B cell (primary cell): ENCODE data around the gene DGCR8. TPM values are rescaled to one million over a fixed set of nuclear protein-coding genes. Genes with fewer than 3 reads are reported as not detected.

ENCODE experiments used
- ATAC-seq: fragments of 200-7000 bp; cut with Tn5 transposase; one replicate; pipeline ENCODE4 v1.10.0; 2021; ENCODE audit warnings: low read depth, mild to moderate bottlenecking, moderate number of reproducible peaks, moderate library complexity
- CTCF ChIA-PET: fragments of 350-600 bp; sonication (Branson Sonifier 250); formaldehyde crosslinking; loops from one replicate; lab custom pipeline; 2021; ENCODE audit warnings: antibody characterized with exemption, inconsistent platforms; lab: Charles Lee
- POLR2A ChIA-PET: fragments of 350-600 bp; sonication (Branson Sonifier 250); formaldehyde crosslinking; loops from one replicate; lab custom pipeline; 2021; ENCODE audit warnings: antibody characterized with exemption; lab: Charles Lee
- DNase-seq: peaks from one replicate; pipeline ENCODE4 v3.0.0; 2013
- H2AFZ ChIP-seq: 2 replicates; pipeline ENCODE4 v1.6.1; 2012; ENCODE audit warnings: mild to moderate bottlenecking, low read depth, low read length; ENCODE audit not compliant: insufficient read depth, poor library complexity, severe bottlenecking
- H3K27ac ChIP-seq, 2 donors: 1 replicate in 1 of 2; 2 replicates in 1 of 2; pipeline ENCODE4 v1.5.1; 2012 to 2013; ENCODE audit warnings: low read length in 2 of 2, mild to moderate bottlenecking in 2 of 2, moderate library complexity in 1 of 2
- H3K27me3 ChIP-seq, 4 experiments: fragments of 200-600 bp in 1 of 4; sonication (generic) in 1 of 4; replicated peaks in 1 of 4; 1 replicate in 2 of 4; 2 replicates in 2 of 4; pipeline versions ENCODE4 v1.6.1 to v1.7.0; 2013 to 2016; ENCODE audit warnings: low read length in 3 of 4, mild to moderate bottlenecking in 2 of 4, mixed read lengths in 1 of 4, moderate library complexity in 1 of 4; ENCODE audit not compliant: insufficient read depth in 4 of 4, control insufficient read depth in 3 of 4; ENCODE audit errors: control extremely low read depth in 1 of 4
- H3K36me3 ChIP-seq, 2 experiments: replicated peaks in 1 of 2; 1 replicate in 1 of 2; 2 replicates in 1 of 2; pipeline versions ENCODE4 v1.6.1 to v1.7.1; 2013; ENCODE audit warnings: low read length in 1 of 2; ENCODE audit not compliant: insufficient read depth in 2 of 2, control insufficient read depth in 1 of 2; ENCODE audit errors: control extremely low read depth in 1 of 2, extremely low read depth in 1 of 2
- H3K4me1 ChIP-seq, 2 donors: fragments of 200-600 bp in 1 of 2; sonication (generic) in 1 of 2; 1 replicate in 1 of 2; 2 replicates in 1 of 2; pipeline versions ENCODE4 v1.5.1 to v1.6.1; 2013 to 2017; ENCODE audit warnings: low read length in 2 of 2; ENCODE audit not compliant: control insufficient read depth in 2 of 2, insufficient read depth in 2 of 2
- H3K4me2 ChIP-seq: replicated peaks from 2 replicates; pipeline ENCODE3; 2012; ENCODE audit warnings: mild to moderate bottlenecking, low read depth, low read length; ENCODE audit not compliant: poor library complexity, severe bottlenecking
- H3K4me3 ChIP-seq, 5 experiments: fragments of 200-600 bp in 1 of 5; sonication (generic) in 1 of 5; 1 replicate in 3 of 5; 2 replicates in 2 of 5; pipeline versions ENCODE4 v1.5.1 to v1.7.0; 2011 to 2016; ENCODE audit warnings: low read length in 4 of 5, mild to moderate bottlenecking in 4 of 5, low read depth in 2 of 5, control low read depth in 1 of 5, moderate library complexity in 1 of 5; ENCODE audit not compliant: insufficient read depth in 1 of 5; ENCODE audit errors: control extremely low read depth in 1 of 5, extremely low read depth in 1 of 5
- H3K79me2 ChIP-seq: fragments of 200-600 bp; sonication (generic); one replicate; pipeline ENCODE4 v1.6.0; 2016; ENCODE audit warnings: low read length; ENCODE audit not compliant: control insufficient read depth, insufficient read depth
- H3K9ac ChIP-seq: fragments of 200-600 bp; sonication (generic); 2 replicates; pipeline ENCODE4 v1.6.1; 2017; ENCODE audit warnings: mild to moderate bottlenecking, low read length, moderate library complexity
- H3K9me3 ChIP-seq, 3 donors: one replicate each; pipeline versions ENCODE4 v1.6.1 to v1.7.1; 2013; ENCODE audit warnings: low read length in 2 of 3; ENCODE audit not compliant: control insufficient read depth in 2 of 3, insufficient read depth in 1 of 3; ENCODE audit errors: control extremely low read depth in 1 of 3
- H4K20me1 ChIP-seq: 2 replicates; pipeline ENCODE4 v1.6.0; 2012; ENCODE audit warnings: mild to moderate bottlenecking, low read length; ENCODE audit not compliant: insufficient read depth, control insufficient read depth, poor library complexity, severe bottlenecking
- H3K27ac Mint-ChIP-seq: one replicate; pipeline ENCODE4 v1.8.0; 2021; ENCODE audit warnings: mixed read lengths
- H3K27me3 Mint-ChIP-seq: one replicate; pipeline ENCODE4 v1.8.0; 2021; ENCODE audit warnings: mixed read lengths
- H3K4me1 Mint-ChIP-seq: one replicate; pipeline ENCODE4 v1.8.0; 2021; ENCODE audit warnings: mixed read lengths
- H3K4me3 Mint-ChIP-seq: one replicate; pipeline ENCODE4 v1.8.0; 2021; ENCODE audit warnings: mixed read lengths
- H3K9me3 Mint-ChIP-seq: one replicate; pipeline ENCODE4 v1.8.0; 2022; ENCODE audit warnings: mixed read lengths; ENCODE audit not compliant: insufficient read depth
- EZH2 ChIP-seq: IDR thresholded peaks from 2 replicates; pipeline ENCODE4 v1.6.1; 2012; ENCODE audit warnings: borderline replicate concordance, low read depth, mild to moderate bottlenecking, moderate library complexity, low read length; ENCODE audit not compliant: insufficient read depth, poor library complexity, severe bottlenecking
- WGBS: methylation state at CpG from one replicate; pipeline ENCODE4 v1.1.5; 2013; ENCODE audit warnings: missing lambda C conversion rate; ENCODE audit not compliant: insufficient coverage; 5-methylcytosine and 5-hydroxymethylcytosine counted together
- intact Hi-C: fragments of 100-400 bp; cut with micrococcal nuclease; formaldehyde crosslinking; loops from one replicate; pipeline ENCODE4 v1.10.0; 2022
- polyA plus RNA-seq: library from polyadenylated mRNA; depleted of rRNA; stranded (reverse); fragments of >200 nt; gene quantifications from 2 replicates; pipeline ENCODE4 v1.2.3, GENCODE V29; 2012
- total RNA-seq, 2 donors: library from RNA; stranded (reverse); fragments of 120-200 nt in 1 of 2; gene quantifications; 1 replicate in 1 of 2; 2 replicates in 1 of 2; pipeline versions ENCODE4 v1.2.3 to v1.2.4, GENCODE V29; 2013 to 2022
- TF ChIP-seq, protein P1 (sequence below): fragments of 200-600 bp; IDR thresholded peaks from one replicate; pipeline ENCODE4 v1.8.0; 2022; ENCODE audit warnings: antibody characterized with exemption, mild to moderate bottlenecking

DGCR8 gene
- total and polyA plus RNA-seq, 2 donors (not counting 1 experiment from before 2014, with no cell fraction given) = 19.6 to 43.2 TPM

- peaks cover 2 to 25% of the 10 kb centered on the region in 2 experiments for H3K36me3 ChIP-seq
- intact Hi-C loops = no loop called here
- H3K27me3 ChIP-seq = no peaks in the 10 kb centered on the region
- Mint-ChIP-seq H3K27ac (no peak overlapping the region), H3K9me3 (no peaks in the 10 kb centered on the region), H3K4me1 (peaks cover 5% of the 10 kb centered on the region), H3K27me3 (no peaks in the 10 kb centered on the region), H3K4me3 (no peak overlapping the region)
- ChIA-PET POLR2A (no interaction called here), CTCF (no interaction called here)
- ATAC-seq (no peak), DNase-seq (no peak)
- H3K9ac ChIP-seq = no peak overlapping the region
- H3K27ac ChIP-seq = no peak overlapping the region
- H3K4me2 ChIP-seq = no peak overlapping the region
- H3K4me1 ChIP-seq = no peaks in the 10 kb centered on the region
- H2AFZ ChIP-seq = no peak overlapping the region
- no peak overlapping the region for H3K4me3 ChIP-seq
- H3K79me2 ChIP-seq = no peaks in the 10 kb centered on the region
- no peaks in the 10 kb centered on the region for H3K9me3 ChIP-seq
- TF ChIP-seq EZH2 = no peak
- TF ChIP-seq, protein P1, sequence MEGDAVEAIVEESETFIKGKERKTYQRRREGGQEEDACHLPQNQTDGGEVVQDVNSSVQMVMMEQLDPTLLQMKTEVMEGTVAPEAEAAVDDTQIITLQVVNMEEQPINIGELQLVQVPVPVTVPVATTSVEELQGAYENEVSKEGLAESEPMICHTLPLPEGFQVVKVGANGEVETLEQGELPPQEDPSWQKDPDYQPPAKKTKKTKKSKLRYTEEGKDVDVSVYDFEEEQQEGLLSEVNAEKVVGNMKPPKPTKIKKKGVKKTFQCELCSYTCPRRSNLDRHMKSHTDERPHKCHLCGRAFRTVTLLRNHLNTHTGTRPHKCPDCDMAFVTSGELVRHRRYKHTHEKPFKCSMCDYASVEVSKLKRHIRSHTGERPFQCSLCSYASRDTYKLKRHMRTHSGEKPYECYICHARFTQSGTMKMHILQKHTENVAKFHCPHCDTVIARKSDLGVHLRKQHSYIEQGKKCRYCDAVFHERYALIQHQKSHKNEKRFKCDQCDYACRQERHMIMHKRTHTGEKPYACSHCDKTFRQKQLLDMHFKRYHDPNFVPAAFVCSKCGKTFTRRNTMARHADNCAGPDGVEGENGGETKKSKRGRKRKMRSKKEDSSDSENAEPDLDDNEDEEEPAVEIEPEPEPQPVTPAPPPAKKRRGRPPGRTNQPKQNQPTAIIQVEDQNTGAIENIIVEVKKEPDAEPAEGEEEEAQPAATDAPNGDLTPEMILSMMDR = no peak
- H4K20me1 ChIP-seq = no peaks in the 10 kb centered on the region
- WGBS = 100% methylated on average over 7 of the region's 12 CpGs
Observed at GRCh38 chr22:20102203-20102780, 22.3 kb downstream of the DGCR8 start.

DNA sequence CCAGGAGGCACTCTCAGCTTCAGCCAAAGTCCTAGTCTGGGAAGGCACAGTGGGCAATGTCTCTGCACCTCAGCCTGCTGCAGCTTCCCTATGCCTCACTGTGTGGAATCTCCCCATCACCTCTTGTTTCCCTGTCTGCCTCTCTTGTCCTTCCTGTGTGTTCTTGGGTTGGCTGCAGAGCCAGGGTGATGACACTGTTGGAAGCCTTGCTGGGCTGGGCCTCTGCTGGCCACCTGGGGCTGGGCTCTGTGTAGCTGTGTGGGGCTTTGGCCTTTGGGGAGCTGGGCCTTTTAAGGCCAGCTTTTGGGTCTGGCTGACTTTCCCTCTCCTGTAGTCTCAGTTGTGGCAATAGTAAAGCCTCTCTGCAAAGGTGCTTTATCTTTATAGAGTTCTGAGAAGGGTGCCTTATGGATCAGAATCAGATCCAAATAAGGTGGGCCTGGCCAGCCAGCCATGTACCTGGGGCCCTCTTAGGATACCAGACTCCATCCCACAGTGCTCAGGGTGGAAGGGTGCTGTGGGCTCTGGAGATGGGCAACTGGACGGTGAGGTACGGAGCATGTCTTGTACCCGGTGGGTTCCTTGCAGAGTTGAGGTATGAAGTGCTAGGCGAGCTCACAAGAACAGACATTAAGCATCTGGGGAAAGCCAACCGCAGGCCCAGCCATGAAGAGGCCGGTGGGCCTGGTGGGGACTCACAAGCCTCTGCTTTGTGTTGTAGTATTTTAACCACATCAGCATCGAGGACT, 25.6 kb downstream of the DGCR8 start:
- Histone ChIP-seq H4K20me1 (no peaks in the 10 kb centered on the region), H2AFZ (no peak overlapping the region), H3K27me3 (no peaks in the 10 kb centered on the region), H3K36me3 (peaks cover 0 to 40% of the 10 kb centered on the region in 2 experiments), H3K9me3 (no peaks in the 10 kb centered on the region), H3K9ac (no peak overlapping the region), H3K4me2 (no peak overlapping the region), H3K27ac (no peak overlapping the region), H3K4me3 (no peak overlapping the region), H3K4me1 (no peaks in the 10 kb centered on the region), H3K79me2 (no peaks in the 10 kb centered on the region)
- no peak for ATAC-seq
- intact Hi-C loops = no loop called here
- no peak overlapping the region for H3K27ac Mint-ChIP-seq
- POLR2A ChIA-PET = no interaction called here
- peaks cover 5% of the 10 kb centered on the region for H3K4me1 Mint-ChIP-seq
- no peaks in the 10 kb centered on the region for H3K27me3 Mint-ChIP-seq
- 100% methylated on average over 7 of the region's 7 CpGs for WGBS
- TF ChIP-seq, protein P1 = no peak
- TF ChIP-seq EZH2 = no peak
- no peak for DNase-seq
- H3K4me3 Mint-ChIP-seq = no peak overlapping the region
- CTCF ChIA-PET = interaction anchor here (1.0 kb wide), 1 partner anchor 17 kb away, joined by 4 read pairs; no protein-coding TSS in a partner anchor
- no peaks in the 10 kb centered on the region for H3K9me3 Mint-ChIP-seq
